ENCODE data around the gene CCL23.
"Not testable (repeated sequence)": the region's sequence is repeated elsewhere in the genome, so short reads cannot be mapped to it uniquely, and the experiment has no call there.

- TF ChIP-seq, protein P1, sequence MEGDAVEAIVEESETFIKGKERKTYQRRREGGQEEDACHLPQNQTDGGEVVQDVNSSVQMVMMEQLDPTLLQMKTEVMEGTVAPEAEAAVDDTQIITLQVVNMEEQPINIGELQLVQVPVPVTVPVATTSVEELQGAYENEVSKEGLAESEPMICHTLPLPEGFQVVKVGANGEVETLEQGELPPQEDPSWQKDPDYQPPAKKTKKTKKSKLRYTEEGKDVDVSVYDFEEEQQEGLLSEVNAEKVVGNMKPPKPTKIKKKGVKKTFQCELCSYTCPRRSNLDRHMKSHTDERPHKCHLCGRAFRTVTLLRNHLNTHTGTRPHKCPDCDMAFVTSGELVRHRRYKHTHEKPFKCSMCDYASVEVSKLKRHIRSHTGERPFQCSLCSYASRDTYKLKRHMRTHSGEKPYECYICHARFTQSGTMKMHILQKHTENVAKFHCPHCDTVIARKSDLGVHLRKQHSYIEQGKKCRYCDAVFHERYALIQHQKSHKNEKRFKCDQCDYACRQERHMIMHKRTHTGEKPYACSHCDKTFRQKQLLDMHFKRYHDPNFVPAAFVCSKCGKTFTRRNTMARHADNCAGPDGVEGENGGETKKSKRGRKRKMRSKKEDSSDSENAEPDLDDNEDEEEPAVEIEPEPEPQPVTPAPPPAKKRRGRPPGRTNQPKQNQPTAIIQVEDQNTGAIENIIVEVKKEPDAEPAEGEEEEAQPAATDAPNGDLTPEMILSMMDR (IDR thresholded peaks at IDR 0.05; ENCODE audit: extremely low read depth in 1 of 2, insufficient read depth in 1 of 2, low read depth in 1 of 2, low read length in 2 of 2), result not testable (repeated sequence)
- TF ChIP-seq EZH2 (IDR thresholded peaks at IDR 0.05; ENCODE audit: borderline replicate concordance, low read depth, low read length, severe bottlenecking), result not testable (repeated sequence)
Measured at GRCh38 chr17:35995346-35995745, 22.4 kb downstream of the CCL23 start.

Data from endothelial cell of umbilical vein (primary cell).